Measurements from ENCODE around the gene SOBP.

The SOBP gene

GRCh38 chr6:107665382-107665781 lies 175.5 kb downstream of the SOBP start:
- DNase-seq (ENCODE audit: low spot score) (no peak), ATAC-seq (ENCODE audit: low read depth) (no peak)
- TF ChIP-seq CTCF (IDR thresholded peaks at IDR 0.05; ENCODE audit: poor library complexity, severe bottlenecking), result no peak
- H3K4me1 ChIP-seq (ENCODE audit: insufficient read depth, poor library complexity, severe bottlenecking), result no peaks in the 10 kb centered on the region
- no peaks in the 10 kb centered on the region for H3K9me3 ChIP-seq (ENCODE audit: severe bottlenecking)
- H3K27ac ChIP-seq (ENCODE audit: poor library complexity, severe bottlenecking), result no peak overlapping the region
- H3K27me3 ChIP-seq (ENCODE audit: insufficient read depth, poor library complexity, severe bottlenecking), result no peaks in the 10 kb centered on the region
- H3K36me3 ChIP-seq (ENCODE audit: low read depth), result no peaks in the 10 kb centered on the region
- H3K4me3 ChIP-seq (ENCODE audit: severe bottlenecking), result no peak overlapping the region

GRCh38 chr6:107666084-107666980 lies 176.4 kb downstream of the SOBP start:
- no peak for DNase-seq (ENCODE audit: low spot score)

GRCh38 chr6:107666981-107667601 lies 177.2 kb downstream of the SOBP start:
- Histone ChIP-seq H3K9me3 (ENCODE audit: severe bottlenecking) (no peaks in the 10 kb centered on the region), H3K27me3 (ENCODE audit: insufficient read depth, poor library complexity, severe bottlenecking) (no peaks in the 10 kb centered on the region), H3K4me1 (ENCODE audit: insufficient read depth, poor library complexity, severe bottlenecking) (no peaks in the 10 kb centered on the region), H3K4me3 (ENCODE audit: severe bottlenecking) (no peak overlapping the region), H3K36me3 (ENCODE audit: low read depth) (no peaks in the 10 kb centered on the region), H3K27ac (ENCODE audit: poor library complexity, severe bottlenecking) (no peak overlapping the region)
- no peak for TF ChIP-seq CTCF (IDR thresholded peaks at IDR 0.05; ENCODE audit: poor library complexity, severe bottlenecking)
- ATAC-seq (ENCODE audit: low read depth) (no peak), DNase-seq (ENCODE audit: low spot score) (no peak)

More at GRCh38 chr6:107666084-107666980, 176.4 kb downstream of the SOBP start:
- H3K27ac ChIP-seq (ENCODE audit: poor library complexity, severe bottlenecking), result no peak overlapping the region
- no peak overlapping the region for H3K4me3 ChIP-seq (ENCODE audit: severe bottlenecking)
- H3K4me1 ChIP-seq (ENCODE audit: insufficient read depth, poor library complexity, severe bottlenecking), result no peaks in the 10 kb centered on the region
- no peak for ATAC-seq (ENCODE audit: low read depth)
- H3K9me3 ChIP-seq (ENCODE audit: severe bottlenecking), result no peaks in the 10 kb centered on the region
- H3K36me3 ChIP-seq (ENCODE audit: low read depth), result no peaks in the 10 kb centered on the region
- no peak for TF ChIP-seq CTCF (IDR thresholded peaks at IDR 0.05; ENCODE audit: poor library complexity, severe bottlenecking)
- no peaks in the 10 kb centered on the region for H3K27me3 ChIP-seq (ENCODE audit: insufficient read depth, poor library complexity, severe bottlenecking)

- H3K9me3 ChIP-seq (ENCODE audit: severe bottlenecking), result no peaks in the 10 kb centered on the region
- no peak for TF ChIP-seq CTCF (IDR thresholded peaks at IDR 0.05; ENCODE audit: poor library complexity, severe bottlenecking)
- no peaks in the 10 kb centered on the region for H3K36me3 ChIP-seq (ENCODE audit: low read depth)
- no peaks in the 10 kb centered on the region for H3K4me1 ChIP-seq (ENCODE audit: insufficient read depth, poor library complexity, severe bottlenecking)
- no peak overlapping the region for H3K27ac ChIP-seq (ENCODE audit: poor library complexity, severe bottlenecking)
- no peaks in the 10 kb centered on the region for H3K27me3 ChIP-seq (ENCODE audit: insufficient read depth, poor library complexity, severe bottlenecking)
- no peak for ATAC-seq (ENCODE audit: low read depth)
- H3K4me3 ChIP-seq (ENCODE audit: severe bottlenecking), result no peak overlapping the region
- no peak for DNase-seq (ENCODE audit: low spot score)
Measured at GRCh38 chr6:107667790-107668189, 177.9 kb downstream of the SOBP start.

Data from RWPE2 (cell line).